ENCODE results near the gene ATAD1.

DNA sequence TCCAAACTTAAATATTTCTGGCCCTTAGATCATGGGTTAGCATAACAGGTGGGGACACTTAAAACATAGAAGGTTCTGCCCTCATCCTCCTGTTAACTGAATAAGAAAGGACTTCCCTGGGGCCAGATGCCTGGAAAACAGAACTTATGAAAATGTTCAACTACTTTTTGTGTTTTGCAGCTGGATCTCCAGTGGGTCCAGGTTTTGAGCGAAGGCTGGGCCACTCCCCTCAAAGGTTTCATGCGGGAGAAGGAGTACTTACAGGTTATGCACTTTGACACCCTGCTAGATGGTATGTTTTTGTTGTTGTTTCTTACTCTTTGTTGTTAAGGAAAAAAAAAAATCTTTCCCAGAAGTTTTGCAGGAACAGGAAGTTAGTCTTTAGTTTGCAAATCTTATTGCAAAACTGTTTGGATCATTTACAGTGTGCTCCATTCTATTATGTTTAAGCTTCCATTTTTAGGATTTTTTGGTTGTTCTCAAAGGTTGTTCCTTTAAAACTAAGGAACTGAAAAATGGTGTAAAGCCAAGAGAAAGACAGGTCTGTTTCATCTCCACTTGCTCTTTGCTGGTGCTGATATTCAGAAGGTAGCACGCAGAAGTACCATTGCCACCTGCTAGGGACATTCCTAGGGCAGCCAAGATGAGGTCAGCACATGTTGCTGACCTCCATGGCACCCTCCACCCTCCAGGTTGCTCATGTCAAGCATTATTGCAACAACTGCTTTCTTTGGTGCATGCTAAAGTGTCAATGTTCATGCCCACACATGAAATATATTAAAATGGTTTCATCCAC is 102.3 kb downstream of the ATAD1 start:
- TF ChIP-seq, protein P1, sequence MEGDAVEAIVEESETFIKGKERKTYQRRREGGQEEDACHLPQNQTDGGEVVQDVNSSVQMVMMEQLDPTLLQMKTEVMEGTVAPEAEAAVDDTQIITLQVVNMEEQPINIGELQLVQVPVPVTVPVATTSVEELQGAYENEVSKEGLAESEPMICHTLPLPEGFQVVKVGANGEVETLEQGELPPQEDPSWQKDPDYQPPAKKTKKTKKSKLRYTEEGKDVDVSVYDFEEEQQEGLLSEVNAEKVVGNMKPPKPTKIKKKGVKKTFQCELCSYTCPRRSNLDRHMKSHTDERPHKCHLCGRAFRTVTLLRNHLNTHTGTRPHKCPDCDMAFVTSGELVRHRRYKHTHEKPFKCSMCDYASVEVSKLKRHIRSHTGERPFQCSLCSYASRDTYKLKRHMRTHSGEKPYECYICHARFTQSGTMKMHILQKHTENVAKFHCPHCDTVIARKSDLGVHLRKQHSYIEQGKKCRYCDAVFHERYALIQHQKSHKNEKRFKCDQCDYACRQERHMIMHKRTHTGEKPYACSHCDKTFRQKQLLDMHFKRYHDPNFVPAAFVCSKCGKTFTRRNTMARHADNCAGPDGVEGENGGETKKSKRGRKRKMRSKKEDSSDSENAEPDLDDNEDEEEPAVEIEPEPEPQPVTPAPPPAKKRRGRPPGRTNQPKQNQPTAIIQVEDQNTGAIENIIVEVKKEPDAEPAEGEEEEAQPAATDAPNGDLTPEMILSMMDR (IDR thresholded peaks at IDR 0.05): no peak
- TF ChIP-seq POLR2AphosphoS5 (IDR thresholded peaks at IDR 0.05) (no peak), POLR2A (IDR thresholded peaks at IDR 0.05) (no peak)
